IMR-90 (cell line): ENCODE data around the gene PATJ. TPM values are rescaled to one million over a fixed set of nuclear protein-coding genes. Genes with fewer than 3 reads are reported as not detected.

Experiments used
- ATAC-seq: fragments of 200-7000 bp; cut with Tn5 transposase; 2 replicates; pipeline ENCODE4 v1.9.1; 2020; ENCODE audit warnings: low read depth, mild to moderate bottlenecking, moderate library complexity
- BruUV-seq: library from RNA; stranded (reverse); fragments of 400-500 nt; replicated peaks from 2 replicates; lab custom pipeline; 2021; lab: Mats Ljungman, UMichigan
- CTCF ChIA-PET: fragments of 300-600 bp; formaldehyde crosslinking; extraction: SDS; loops from one replicate; lab custom pipeline; 2021; ENCODE audit warnings: antibody characterized with exemption; lab: Yijun Ruan, JAX
- POLR2A ChIA-PET: fragments of 300-600 bp; sonication (Branson Sonifier 250); formaldehyde crosslinking; loops from one replicate; lab custom pipeline; 2022; ENCODE audit warnings: antibody characterized with exemption; ENCODE audit not compliant: unreplicated experiment; lab: Charles Lee
- DNase-seq: peaks from one replicate; pipeline ENCODE4 v3.0.0; 2013
- H2AFZ ChIP-seq: replicated peaks from 2 replicates; pipeline ENCODE3; 2013; ENCODE audit warnings: low read length, mild to moderate bottlenecking; ENCODE audit not compliant: poor library complexity
- H2AK5ac ChIP-seq: 2 replicates; pipeline ENCODE4 v1.6.1; 2013; ENCODE audit warnings: low read depth, low read length, inconsistent platforms
- H2AK9ac ChIP-seq: replicated peaks from 2 replicates; pipeline ENCODE3; 2013; ENCODE audit warnings: mild to moderate bottlenecking, low read depth, low read length, moderate library complexity; ENCODE audit not compliant: poor library complexity
- H2BK120ac ChIP-seq: 2 replicates; pipeline ENCODE4 v1.6.1; 2013; ENCODE audit warnings: low read depth, low read length, inconsistent platforms
- H2BK15ac ChIP-seq: 3 replicates; pipeline ENCODE4 v1.6.1; 2013; ENCODE audit warnings: low read depth, low read length, inconsistent platforms
- H2BK20ac ChIP-seq: 2 replicates; pipeline ENCODE4 v1.6.1; 2013; ENCODE audit warnings: low read depth, mild to moderate bottlenecking, inconsistent platforms, low read length, moderate library complexity
- H2BK5ac ChIP-seq: 2 replicates; pipeline ENCODE4 v1.6.1; 2013; ENCODE audit warnings: mild to moderate bottlenecking, low read depth, low read length, inconsistent platforms; ENCODE audit not compliant: poor library complexity, severe bottlenecking
- H3K14ac ChIP-seq: replicated peaks from 2 replicates; pipeline ENCODE4 v1.6.1; 2013; ENCODE audit warnings: low read depth, low read length, inconsistent platforms
- H3K18ac ChIP-seq: 2 replicates; pipeline ENCODE4 v1.6.1; 2013; ENCODE audit warnings: low read depth, low read length, control low read depth
- H3K23ac ChIP-seq: 2 replicates; pipeline ENCODE4 v1.6.1; 2013; ENCODE audit warnings: low read depth, low read length, inconsistent platforms
- H3K27ac ChIP-seq: 2 replicates; pipeline ENCODE4 v1.5.1; 2013; ENCODE audit warnings: mild to moderate bottlenecking, control low read depth, low read length; ENCODE audit not compliant: insufficient read depth
- H3K27me3 ChIP-seq: 2 replicates; pipeline ENCODE4 v1.6.1; 2013; ENCODE audit warnings: low read length; ENCODE audit not compliant: control insufficient read depth, insufficient read depth
- H3K36me3 ChIP-seq: 2 replicates; pipeline ENCODE4 v1.6.1; 2013; ENCODE audit warnings: low read length, mixed read lengths; ENCODE audit not compliant: control insufficient read depth, insufficient read depth
- H3K4ac ChIP-seq: 2 replicates; pipeline ENCODE4 v1.6.1; 2013; ENCODE audit warnings: low read depth, low read length, inconsistent platforms
- H3K4me1 ChIP-seq: 2 replicates; pipeline ENCODE4 v1.6.1; 2013; ENCODE audit warnings: low read length, mixed read lengths; ENCODE audit not compliant: control insufficient read depth, insufficient read depth
- H3K4me2 ChIP-seq: 2 replicates; pipeline ENCODE4 v1.6.1; 2013; ENCODE audit warnings: low read depth, mild to moderate bottlenecking, control low read depth, low read length, moderate library complexity
- H3K4me3 ChIP-seq: 2 replicates; pipeline ENCODE4 v1.5.1; 2013; ENCODE audit warnings: low read depth, mild to moderate bottlenecking, control low read depth, low read length, moderate library complexity; ENCODE audit not compliant: insufficient read depth
- H3K56ac ChIP-seq: 2 replicates; pipeline ENCODE4 v1.6.1; 2013; ENCODE audit warnings: low read length, inconsistent platforms; ENCODE audit not compliant: insufficient read depth; ENCODE audit errors: extremely low read depth
- H3K79me1 ChIP-seq, 2 experiments: 2 replicates each; pipeline ENCODE4 v1.6.1; 2013; ENCODE audit warnings: low read length in 2 of 2, inconsistent platforms in 1 of 2, low read depth in 1 of 2
- H3K9ac ChIP-seq: 2 replicates; pipeline ENCODE4 v1.6.1; 2013; ENCODE audit warnings: low read depth, low read length, control low read depth
- H3K9me1 ChIP-seq: 2 replicates; pipeline ENCODE4 v1.6.1; 2013; ENCODE audit warnings: low read length, inconsistent platforms; ENCODE audit not compliant: insufficient read depth
- H3K9me3 ChIP-seq: 2 replicates; pipeline ENCODE4 v1.6.1; 2013; ENCODE audit warnings: low read length; ENCODE audit not compliant: control insufficient read depth, insufficient read depth
- H4K20me1 ChIP-seq: 2 replicates; pipeline ENCODE4 v1.6.1; 2013; ENCODE audit warnings: low read length, inconsistent platforms; ENCODE audit not compliant: insufficient read depth
- H4K5ac ChIP-seq: 2 replicates; pipeline ENCODE4 v1.6.1; 2013; ENCODE audit warnings: mild to moderate bottlenecking, low read depth, low read length, control low read depth
- H4K8ac ChIP-seq, 2 experiments: 2 replicates each; pipeline ENCODE4 v1.6.1; 2013; ENCODE audit warnings: low read depth in 2 of 2, low read length in 2 of 2, control low read depth in 1 of 2, inconsistent platforms in 1 of 2
- H4K91ac ChIP-seq: 2 replicates; pipeline ENCODE4 v1.6.1; 2013; ENCODE audit warnings: low read depth, low read length, inconsistent platforms; ENCODE audit not compliant: insufficient read depth
- CHD1 ChIP-seq: IDR thresholded peaks from 2 replicates; pipeline ENCODE4 v1.6.1; 2012; ENCODE audit warnings: low read depth, low read length, improper control_type of control experiment
- FOS ChIP-seq: fragments of 150-350 bp; IDR thresholded peaks from 2 replicates; pipeline ENCODE4 v1.6.1; 2016; ENCODE audit warnings: low read depth, low read length
- WGBS, 2 experiments: methylation state at CpG; one replicate each; pipeline versions ENCODE4 v1.1.5 to v1.1.7; 2013; ENCODE audit warnings: missing lambda C conversion rate in 2 of 2; ENCODE audit not compliant: insufficient read length in 1 of 2; ENCODE audit errors: extremely low coverage in 2 of 2; 5-methylcytosine and 5-hydroxymethylcytosine counted together
- dilution Hi-C: fragments of 300-500 bp; cut with HindIII; formaldehyde crosslinking; loops from one replicate; pipeline ENCODE4 v1.14.3; 2018; ENCODE audit warnings: low sequenced_read_pairs; ENCODE audit not compliant: unreplicated experiment
- in situ Hi-C: fragments of 300-500 bp; cut with MboI; formaldehyde crosslinking; loops from 3 replicates; pipeline ENCODE4 v1.14.3; 2019; ENCODE audit warnings: low sequenced_read_pairs, inconsistent platforms, mixed read lengths
- intact Hi-C: fragments of 100-400 bp; cut with micrococcal nuclease; formaldehyde crosslinking; loops from 2 replicates; pipeline ENCODE4 v1.10.0; 2022
- polyA plus RNA-seq, 3 experiments: library from polyadenylated mRNA; depleted of rRNA; stranded (reverse); fragments of >200 nt; gene quantifications; 2 replicates each; pipeline ENCODE4 v1.2.3, GENCODE V29; 2012; ENCODE audit warnings: low replicate concordance in 1 of 3
- total RNA-seq: library from RNA; depleted of rRNA; stranded (reverse); fragments of >200 nt; gene quantifications from 2 replicates; pipeline ENCODE4 v1.2.3, GENCODE V29; 2012
- TF ChIP-seq, protein P1 (sequence below): fragments of 150-350 bp; IDR thresholded peaks from 2 replicates; pipeline ENCODE4 v1.6.1; 2017; ENCODE audit warnings: mild to moderate bottlenecking, antibody characterized with exemption, low read length, low read depth

PATJ gene
- total and polyA plus RNA-seq, 2 of the 4 experiments (the other 2 are of a cell fraction) = 2.0 to 3.4 TPM

DNA sequence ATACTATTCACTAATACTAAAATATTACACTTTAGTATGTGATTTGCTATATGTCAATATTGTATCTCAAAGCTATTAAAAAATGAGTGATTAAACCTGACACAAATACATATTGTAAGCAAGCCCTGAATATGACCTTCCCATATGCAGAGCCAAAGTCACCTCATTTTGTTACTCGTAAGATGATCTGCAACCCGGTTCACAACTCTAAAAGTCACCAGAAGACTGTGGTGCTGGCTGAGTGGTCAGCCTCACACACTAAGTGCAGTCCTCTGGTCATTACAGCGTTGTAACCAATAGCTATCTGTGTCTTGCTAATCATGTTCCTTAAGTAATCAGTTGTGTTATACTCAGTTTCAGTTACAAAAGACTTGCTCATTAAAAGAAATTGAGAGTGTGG lies 254.8 kb downstream of the PATJ start:
- no peaks in the 10 kb centered on the region for H3K4me1 ChIP-seq
- no peaks in the 10 kb centered on the region for H3K27me3 ChIP-seq
- H2BK120ac ChIP-seq = no peak overlapping the region
- no peak overlapping the region for H3K56ac ChIP-seq
- H4K5ac ChIP-seq = no peak overlapping the region
- no peak overlapping the region for H3K9ac ChIP-seq
- CTCF ChIA-PET = no interaction called here
- H3K27ac ChIP-seq = no peak overlapping the region
- H2AK9ac ChIP-seq = no peak overlapping the region
- no peak overlapping the region for H2AFZ ChIP-seq
- no peak overlapping the region for H3K18ac ChIP-seq
- in situ Hi-C loops (no loop called here), intact Hi-C loops (no loop called here), dilution Hi-C loops (no loop called here)
- H2BK20ac ChIP-seq = no peak overlapping the region
- no peak overlapping the region for H2BK5ac ChIP-seq
- no peak overlapping the region for H2AK5ac ChIP-seq
- TF ChIP-seq, protein P1, sequence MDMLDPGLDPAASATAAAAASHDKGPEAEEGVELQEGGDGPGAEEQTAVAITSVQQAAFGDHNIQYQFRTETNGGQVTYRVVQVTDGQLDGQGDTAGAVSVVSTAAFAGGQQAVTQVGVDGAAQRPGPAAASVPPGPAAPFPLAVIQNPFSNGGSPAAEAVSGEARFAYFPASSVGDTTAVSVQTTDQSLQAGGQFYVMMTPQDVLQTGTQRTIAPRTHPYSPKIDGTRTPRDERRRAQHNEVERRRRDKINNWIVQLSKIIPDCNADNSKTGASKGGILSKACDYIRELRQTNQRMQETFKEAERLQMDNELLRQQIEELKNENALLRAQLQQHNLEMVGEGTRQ = no peak
- TF ChIP-seq FOS (no peak), CHD1 (no peak)
- H3K9me3 ChIP-seq = no peaks in the 10 kb centered on the region
- no peak overlapping the region for H2BK15ac ChIP-seq
- no peak overlapping the region for H4K91ac ChIP-seq
- no peak for DNase-seq
- no peak overlapping the region for H3K4me3 ChIP-seq
- no peak for ATAC-seq
- no peak overlapping the region for H3K4me2 ChIP-seq
- H3K4ac ChIP-seq = no peak overlapping the region
- H3K36me3 ChIP-seq = no peaks in the 10 kb centered on the region
- POLR2A ChIA-PET = no interaction called here
- BruUV-seq = no TSS peak
- no CpG with 5 or more reads among the region's 3 CpGs for WGBS, 2 experiments
- H3K9me1 ChIP-seq = no peaks in the 10 kb centered on the region
- H3K14ac ChIP-seq = no peak overlapping the region
- no peak overlapping the region for H4K8ac ChIP-seq
- H3K79me1 ChIP-seq = no peaks in the 10 kb centered on the region
- H4K20me1 ChIP-seq = no peaks in the 10 kb centered on the region
- no peak overlapping the region for H3K23ac ChIP-seq
